Calu3 (cell line): ENCODE results near the gene INAVA. TPM values are rescaled to one million over a fixed set of nuclear protein-coding genes. Genes with fewer than 3 reads are reported as not detected.

Experiments
- BruUV-seq: library from RNA; stranded (reverse); fragments of 400-500 nt; replicated peaks from 2 replicates; lab custom pipeline; 2021; lab: Mats Ljungman, UMichigan
- CTCF ChIA-PET: fragments of 300-600 bp; sonication (Branson Sonifier 250); formaldehyde crosslinking; loops from one replicate; lab custom pipeline; 2022; ENCODE audit warnings: antibody characterized with exemption; lab: Charles Lee
- DNase-seq: peaks from one replicate; pipeline ENCODE4 v3.0.0; 2022
- H3K27ac Mint-ChIP-seq: one replicate; pipeline ENCODE4 v1.8.0; 2022; ENCODE audit warnings: mixed read lengths; ENCODE audit not compliant: unreplicated experiment
- H3K27me3 Mint-ChIP-seq: one replicate; pipeline ENCODE4 v1.8.0; 2022; ENCODE audit warnings: mixed read lengths; ENCODE audit not compliant: unreplicated experiment
- H3K36me3 Mint-ChIP-seq: one replicate; pipeline ENCODE4 v1.8.0; 2022; ENCODE audit warnings: mild to moderate bottlenecking, moderate library complexity, mixed read lengths; ENCODE audit not compliant: insufficient read depth, unreplicated experiment
- H3K4me1 Mint-ChIP-seq: one replicate; pipeline ENCODE4 v1.8.0; 2022; ENCODE audit warnings: mild to moderate bottlenecking, low read depth, mixed read lengths; ENCODE audit not compliant: unreplicated experiment
- H3K4me3 Mint-ChIP-seq: one replicate; pipeline ENCODE4 v1.8.0; 2022; ENCODE audit warnings: mild to moderate bottlenecking, low read depth, moderate library complexity, mixed read lengths; ENCODE audit not compliant: unreplicated experiment
- H3K9me3 Mint-ChIP-seq: one replicate; pipeline ENCODE4 v1.8.0; 2022; ENCODE audit warnings: low read depth, mixed read lengths; ENCODE audit not compliant: unreplicated experiment
- CTCF ChIP-seq: fragments of 200-600 bp; IDR thresholded peaks from one replicate; pipeline ENCODE4 v1.8.0; 2022; ENCODE audit warnings: antibody characterized with exemption; ENCODE audit not compliant: unreplicated experiment
- intact Hi-C: fragments of 100-400 bp; cut with micrococcal nuclease; formaldehyde crosslinking; loops from one replicate; pipeline ENCODE4 v1.10.0; 2022; ENCODE audit not compliant: unreplicated experiment
- total RNA-seq: library from RNA; stranded (reverse); gene quantifications from 2 replicates; pipeline ENCODE4 v1.2.3, GENCODE V29; 2022

The INAVA gene
- total RNA-seq, 1 experiment from 2014 or later, result 175 TPM

- H3K4me3 Mint-ChIP-seq, result no peak overlapping the region
- no peak for DNase-seq
- H3K4me1 Mint-ChIP-seq, result no peaks in the 10 kb centered on the region
- intact Hi-C loops, result no loop called here
- peaks cover 5% of the 10 kb centered on the region for H3K36me3 Mint-ChIP-seq
- no peaks in the 10 kb centered on the region for H3K9me3 Mint-ChIP-seq
- CTCF ChIA-PET, result no interaction called here
- H3K27ac Mint-ChIP-seq, result no peak overlapping the region
- no peaks in the 10 kb centered on the region for H3K27me3 Mint-ChIP-seq
- TF ChIP-seq CTCF, result no peak
- BruUV-seq, result no TSS peak
These were observed 25.3 kb upstream of the INAVA start for GRCh38 chr1:200869376-200869752.

GRCh38 chr1:200869753-200870391, 24.8 kb upstream of the INAVA start:
- DNase-seq, result no peak
- CTCF ChIA-PET, result no interaction called here

GRCh38 chr1:200872446-200873115, 22.1 kb upstream of the INAVA start, which contains the start of gene GPR25:
TSS of gene GPR25 (plus strand) at chr1:200872981. CDS start at chr1:200873038, 57 bp downstream.
- TF ChIP-seq CTCF, result no peak
- CTCF ChIA-PET, result no interaction called here
- Mint-ChIP-seq H3K27ac (no peak within 1 kb of the TSS), H3K36me3 (no peaks in the 10 kb centered on the region), H3K27me3 (peaks cover 11% of the 10 kb centered on the region), H3K9me3 (no peaks in the 10 kb centered on the region), H3K4me3 (no peak within 1 kb of the TSS), H3K4me1 (no peaks in the 10 kb centered on the region)
- DNase-seq, result no peak
- no TSS peak for BruUV-seq
- intact Hi-C loops, result no loop called here

More at GRCh38 chr1:200869753-200870391, 24.8 kb upstream of the INAVA start:
- TF ChIP-seq CTCF, result no peak
- BruUV-seq, result no TSS peak
- Mint-ChIP-seq H3K4me3 (no peak overlapping the region), H3K27me3 (peaks cover under 1% of the 10 kb centered on the region), H3K4me1 (no peaks in the 10 kb centered on the region), H3K9me3 (no peaks in the 10 kb centered on the region), H3K27ac (no peak overlapping the region), H3K36me3 (peaks cover 5% of the 10 kb centered on the region)
- intact Hi-C loops, result no loop called here

- CTCF ChIA-PET, result no interaction called here
- no peaks in the 10 kb centered on the region for H3K36me3 Mint-ChIP-seq
These were observed 21.5 kb upstream of the INAVA start for GRCh38 chr1:200873116-200873670.

More at GRCh38 chr1:200873116-200873670, 21.5 kb upstream of the INAVA start:
- no peak overlapping the region for H3K4me3 Mint-ChIP-seq
- DNase-seq, result no peak
- TF ChIP-seq CTCF, result no peak
- no peaks in the 10 kb centered on the region for H3K4me1 Mint-ChIP-seq
- BruUV-seq, result no TSS peak
- H3K27ac Mint-ChIP-seq, result no peak overlapping the region
- intact Hi-C loops, result no loop called here
- peaks cover 11% of the 10 kb centered on the region for H3K27me3 Mint-ChIP-seq
- no peaks in the 10 kb centered on the region for H3K9me3 Mint-ChIP-seq
